Ovary (tissue), 3 donors: Measurements from ENCODE around the gene ACVR2B.

Source experiments
- CTCF ChIP-seq, 3 donors: fragments of 450-650 bp in 2 of 3; fragments of 200-600 bp in 1 of 3; IDR thresholded peaks; one replicate each; pipeline versions ENCODE4 v1.5.1 to v1.8.0; 2016 to 2022; ENCODE audit warnings: antibody characterized with exemption in 3 of 3, mild to moderate bottlenecking in 1 of 3
- POLR2A ChIP-seq: fragments of 450-650 bp; IDR thresholded peaks from one replicate; pipeline ENCODE4 v1.6.1; 2017; ENCODE audit warnings: antibody characterized with exemption, mild to moderate bottlenecking, moderate library complexity
- donor health status: DM: no; HTN: no; CAD: no.

DNA sequence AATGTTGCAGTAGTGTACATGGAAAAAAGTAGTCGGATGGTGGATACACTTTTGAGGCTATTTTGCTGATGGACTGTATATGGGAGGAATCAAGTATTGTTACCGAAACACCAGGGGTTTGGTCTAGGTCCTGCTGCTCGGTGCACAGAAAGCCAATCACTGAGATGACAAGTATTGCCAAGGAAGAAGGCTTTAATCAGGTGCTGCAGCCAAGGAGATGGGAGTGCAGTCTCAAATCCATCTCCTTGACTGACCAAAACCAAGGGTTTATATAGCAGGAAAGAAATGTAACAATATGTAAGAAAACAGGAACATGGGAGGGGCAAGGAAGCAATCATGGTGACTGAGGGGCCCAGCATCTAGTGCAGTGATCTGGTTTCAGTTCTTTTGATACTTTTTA lies 2.8 kb upstream of the ACVR2B start:
- TF ChIP-seq POLR2A, result no peak
- TF ChIP-seq CTCF (IDR thresholded peaks at IDR 0.05), result no peak
